ENCODE results near the gene AP1S2.

AP1S2 gene

DNA sequence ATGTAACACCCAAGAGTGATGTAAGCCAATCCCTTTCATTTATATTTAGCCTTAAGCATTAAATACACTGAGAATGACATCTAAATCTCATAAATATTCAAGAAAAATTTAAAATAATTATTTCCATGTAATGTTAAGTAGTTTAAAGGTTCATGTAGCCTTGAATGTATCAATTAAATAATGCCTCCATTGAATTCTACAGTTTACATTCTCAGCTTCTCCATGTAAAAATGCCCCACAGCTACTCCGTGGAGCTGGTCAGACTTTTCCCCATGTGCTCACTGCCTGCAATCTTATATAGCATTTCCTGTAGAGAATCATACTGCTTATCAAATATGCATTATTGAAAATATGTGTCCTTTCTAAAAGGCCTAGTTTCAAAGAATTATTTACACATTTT lies 25.4 kb downstream of the AP1S2 start:
- Histone ChIP-seq H3K14ac (ENCODE audit: low read length) (no peak overlapping the region), H4K8ac (ENCODE audit: low read depth, low read length) (no peak overlapping the region), H3K4me3 (ENCODE audit: low read depth, low read length) (no peak overlapping the region), H3K36me3 (ENCODE audit: control insufficient read depth in 1 of 2, insufficient read depth in 2 of 2, low read length in 2 of 2) (no peaks in the 10 kb centered on the region), H3K9me3 (ENCODE audit: insufficient read depth, low read depth, low read length) (no peaks in the 10 kb centered on the region), H3K4me1 (ENCODE audit: control insufficient read depth in 1 of 2, insufficient read depth in 2 of 2, low read length in 2 of 2) (no peaks in the 10 kb centered on the region), H2AFZ (ENCODE audit: insufficient read depth, low read length, poor library complexity) (no peak overlapping the region), H3K27me3 (ENCODE audit: insufficient read depth, low read length) (no peaks in the 10 kb centered on the region), H2BK5ac (ENCODE audit: low read depth, low read length, poor library complexity) (no peak overlapping the region), H3K23ac (ENCODE audit: low read length) (no peak overlapping the region), H3K9ac (ENCODE audit: low read length) (no peak overlapping the region), H4K91ac (ENCODE audit: low read depth, low read length) (no peak overlapping the region), H3K27ac (ENCODE audit: low read depth, low read length) (no peak overlapping the region), H3K18ac (ENCODE audit: low read length) (no peak overlapping the region), H2BK12ac (ENCODE audit: low read length) (no peak overlapping the region), H4K12ac (ENCODE audit: low read depth, low read length) (no peak overlapping the region), H2AK5ac (ENCODE audit: low read length) (no peak overlapping the region), H3K79me1 (ENCODE audit: low read length) (no peaks in the 10 kb centered on the region), H3K79me2 (ENCODE audit: control insufficient read depth, insufficient read depth, low read length, poor library complexity) (no peaks in the 10 kb centered on the region), H3K4ac (ENCODE audit: low read depth, low read length) (no peak overlapping the region), H3K4me2 (ENCODE audit: low read length) (no peak overlapping the region), H2BK120ac (ENCODE audit: insufficient read depth, low read length, poor library complexity) (no peak overlapping the region)
- no CpG with 5 or more reads among the region's 1 CpG for WGBS (ENCODE audit: extremely low coverage, insufficient coverage, insufficient read length)
- DNase-seq: no peak

DNA sequence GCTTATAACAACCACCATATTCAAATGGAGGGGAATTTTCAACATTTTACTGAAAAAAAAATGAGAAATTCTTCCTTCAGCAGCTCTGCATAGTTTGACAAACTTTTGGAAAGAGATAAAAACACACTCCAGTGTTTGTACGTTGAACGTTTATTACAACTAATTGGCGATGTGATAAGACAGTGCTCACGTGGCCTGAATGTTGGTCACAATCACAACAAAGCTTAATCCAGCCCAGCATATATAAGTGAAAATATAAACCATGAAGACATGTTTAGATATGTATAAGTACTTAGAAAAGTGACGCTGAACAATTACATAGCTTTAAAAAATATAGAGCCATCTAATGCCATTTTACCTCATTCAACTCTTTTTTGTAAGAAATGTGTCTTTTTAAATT lies 28.7 kb downstream of the AP1S2 start:
- no peak overlapping the region for H3K4me2 ChIP-seq (ENCODE audit: low read length)
- H4K8ac ChIP-seq (ENCODE audit: low read depth, low read length): no peak overlapping the region
- H3K14ac ChIP-seq (ENCODE audit: low read length): no peak overlapping the region
- H3K23ac ChIP-seq (ENCODE audit: low read length): no peak overlapping the region
- no peak overlapping the region for H2BK5ac ChIP-seq (ENCODE audit: low read depth, low read length, poor library complexity)
- H4K12ac ChIP-seq (ENCODE audit: low read depth, low read length): no peak overlapping the region
- H3K4ac ChIP-seq (ENCODE audit: low read depth, low read length): no peak overlapping the region
- no peaks in the 10 kb centered on the region for H3K79me2 ChIP-seq (ENCODE audit: control insufficient read depth, insufficient read depth, low read length, poor library complexity)
- H3K4me3 ChIP-seq (ENCODE audit: low read depth, low read length): no peak overlapping the region
- H3K27me3 ChIP-seq (ENCODE audit: insufficient read depth, low read length): no peaks in the 10 kb centered on the region
- WGBS (ENCODE audit: extremely low coverage, insufficient coverage, insufficient read length): no CpG with 5 or more reads among the region's 5 CpGs
- DNase-seq: no peak
- no peak overlapping the region for H4K91ac ChIP-seq (ENCODE audit: low read depth, low read length)
- H3K4me1 ChIP-seq (ENCODE audit: control insufficient read depth in 1 of 2, insufficient read depth in 2 of 2, low read length in 2 of 2): no peaks in the 10 kb centered on the region
- no peak overlapping the region for H2BK120ac ChIP-seq (ENCODE audit: insufficient read depth, low read length, poor library complexity)
- no peak overlapping the region for H2BK12ac ChIP-seq (ENCODE audit: low read length)
- H3K9ac ChIP-seq (ENCODE audit: low read length): no peak overlapping the region
- no peak overlapping the region for H2AK5ac ChIP-seq (ENCODE audit: low read length)
- peaks cover 4 to 6% of the 10 kb centered on the region in 2 experiments for H3K36me3 ChIP-seq (ENCODE audit: control insufficient read depth in 1 of 2, insufficient read depth in 2 of 2, low read length in 2 of 2)
- no peak overlapping the region for H2AFZ ChIP-seq (ENCODE audit: insufficient read depth, low read length, poor library complexity)
- H3K79me1 ChIP-seq (ENCODE audit: low read length): no peaks in the 10 kb centered on the region
- H3K9me3 ChIP-seq (ENCODE audit: insufficient read depth, low read depth, low read length): no peaks in the 10 kb centered on the region
- H3K18ac ChIP-seq (ENCODE audit: low read length): no peak overlapping the region
- no peak overlapping the region for H3K27ac ChIP-seq (ENCODE audit: low read depth, low read length)

DNA sequence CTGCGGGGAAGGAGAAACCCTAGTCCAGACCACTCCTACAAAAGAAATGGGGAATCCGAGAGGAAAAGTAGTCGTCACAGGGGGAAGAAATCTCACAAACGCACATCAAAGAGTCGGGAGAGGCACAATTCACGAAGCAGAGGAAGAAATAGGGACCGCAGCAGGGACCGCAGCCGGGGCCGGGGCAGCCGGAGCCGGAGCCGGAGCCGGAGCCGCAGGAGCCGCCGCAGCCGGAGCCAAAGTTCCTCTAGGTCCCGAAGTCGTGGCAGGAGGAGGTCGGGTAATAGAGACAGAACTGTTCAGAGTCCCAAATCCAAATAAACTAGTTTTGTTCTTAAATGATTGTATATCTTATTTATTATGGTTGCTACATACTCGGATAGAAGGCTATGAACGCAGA lies 31.7 kb downstream of the AP1S2 start:
- H3K4me2 ChIP-seq (ENCODE audit: low read length): no peak overlapping the region
- no peak overlapping the region for H2AK5ac ChIP-seq (ENCODE audit: low read length)
- H3K4me1 ChIP-seq (ENCODE audit: control insufficient read depth in 1 of 2, insufficient read depth in 2 of 2, low read length in 2 of 2): no peaks in the 10 kb centered on the region
- H3K79me2 ChIP-seq (ENCODE audit: control insufficient read depth, insufficient read depth, low read length, poor library complexity): no peaks in the 10 kb centered on the region
- no peak overlapping the region for H3K23ac ChIP-seq (ENCODE audit: low read length)
- H4K91ac ChIP-seq (ENCODE audit: low read depth, low read length): no peak overlapping the region
- H3K27me3 ChIP-seq (ENCODE audit: insufficient read depth, low read length): no peaks in the 10 kb centered on the region
- H3K18ac ChIP-seq (ENCODE audit: low read length): no peak overlapping the region
- H3K27ac ChIP-seq (ENCODE audit: low read depth, low read length): no peak overlapping the region
- H2BK120ac ChIP-seq (ENCODE audit: insufficient read depth, low read length, poor library complexity): no peak overlapping the region
- DNase-seq: no peak
- WGBS (ENCODE audit: extremely low coverage, insufficient coverage, insufficient read length): no CpG with 5 or more reads among the region's 23 CpGs
- H3K36me3 ChIP-seq (ENCODE audit: control insufficient read depth in 1 of 2, insufficient read depth in 2 of 2, low read length in 2 of 2): peaks cover 6% of the 10 kb centered on the region in 2 experiments
- H3K9me3 ChIP-seq (ENCODE audit: insufficient read depth, low read depth, low read length): no peaks in the 10 kb centered on the region
- no peak overlapping the region for H3K14ac ChIP-seq (ENCODE audit: low read length)
- no peak overlapping the region for H2AFZ ChIP-seq (ENCODE audit: insufficient read depth, low read length, poor library complexity)
- no peak overlapping the region for H3K4me3 ChIP-seq (ENCODE audit: low read depth, low read length)
- H3K4ac ChIP-seq (ENCODE audit: low read depth, low read length): no peak overlapping the region
- H2BK5ac ChIP-seq (ENCODE audit: low read depth, low read length, poor library complexity): no peak overlapping the region
- no peak overlapping the region for H4K8ac ChIP-seq (ENCODE audit: low read depth, low read length)
- H4K12ac ChIP-seq (ENCODE audit: low read depth, low read length): no peak overlapping the region
- H3K9ac ChIP-seq (ENCODE audit: low read length): no peak overlapping the region
- H2BK12ac ChIP-seq (ENCODE audit: low read length): no peak overlapping the region
- no peaks in the 10 kb centered on the region for H3K79me1 ChIP-seq (ENCODE audit: low read length)

DNA sequence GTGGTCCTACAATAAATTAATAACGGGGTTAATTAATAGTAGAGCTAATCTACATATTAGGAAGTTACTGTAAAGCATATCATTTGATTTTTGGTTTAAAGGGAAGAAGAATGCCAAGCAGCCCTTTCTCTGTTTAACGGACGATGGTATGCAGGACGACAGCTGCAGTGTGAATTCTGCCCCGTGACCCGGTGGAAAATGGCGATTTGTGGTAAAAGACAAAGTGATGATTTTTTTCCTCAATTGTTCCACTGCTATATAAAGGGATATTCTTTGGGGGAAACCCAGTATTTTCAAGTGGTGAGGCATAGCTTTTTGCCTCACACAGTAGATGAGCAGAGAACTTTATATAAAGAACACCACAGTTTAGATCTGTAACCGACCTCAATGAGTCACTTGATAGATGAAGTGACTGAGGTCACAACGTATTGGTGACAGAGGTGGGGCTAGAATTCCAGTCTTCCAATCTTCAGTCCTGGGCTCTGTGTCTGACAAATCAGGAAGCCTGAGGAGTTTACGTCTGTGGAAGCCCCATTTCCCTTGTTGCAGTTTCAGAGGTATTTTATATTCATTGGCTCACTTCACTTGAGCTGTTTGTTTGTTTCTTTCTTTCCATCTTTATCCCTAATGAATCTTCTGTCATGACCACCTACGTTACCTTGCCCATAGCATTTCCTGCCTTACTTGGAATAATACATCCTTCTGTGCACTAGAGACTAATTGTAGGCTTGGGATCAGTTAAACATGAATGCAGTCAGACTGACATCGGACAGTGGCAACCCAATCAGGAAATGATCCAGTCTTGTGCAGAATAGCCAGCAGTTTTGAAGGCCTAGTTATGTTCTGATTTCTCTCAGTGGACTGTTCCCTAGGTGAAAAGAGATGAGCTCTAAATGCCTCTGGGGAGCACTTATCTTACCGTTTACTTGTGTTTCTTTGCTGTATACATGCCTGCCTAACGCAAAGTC lies 34.2 kb downstream of the AP1S2 start:
- no peaks in the 10 kb centered on the region for H3K4me1 ChIP-seq (ENCODE audit: control insufficient read depth in 1 of 2, insufficient read depth in 2 of 2, low read length in 2 of 2)
- no peak overlapping the region for H3K18ac ChIP-seq (ENCODE audit: low read length)
- DNase-seq: no peak
- H3K9me3 ChIP-seq (ENCODE audit: insufficient read depth, low read depth, low read length): no peaks in the 10 kb centered on the region
- no peak overlapping the region for H4K8ac ChIP-seq (ENCODE audit: low read depth, low read length)
- no peak overlapping the region for H2BK5ac ChIP-seq (ENCODE audit: low read depth, low read length, poor library complexity)
- H2BK120ac ChIP-seq (ENCODE audit: insufficient read depth, low read length, poor library complexity): no peak overlapping the region
- no peak overlapping the region for H2AK5ac ChIP-seq (ENCODE audit: low read length)
- H3K4ac ChIP-seq (ENCODE audit: low read depth, low read length): no peak overlapping the region
- no peaks in the 10 kb centered on the region for H3K27me3 ChIP-seq (ENCODE audit: insufficient read depth, low read length)
- H2BK12ac ChIP-seq (ENCODE audit: low read length): no peak overlapping the region
- peaks cover 6% of the 10 kb centered on the region in 2 experiments for H3K36me3 ChIP-seq (ENCODE audit: control insufficient read depth in 1 of 2, insufficient read depth in 2 of 2, low read length in 2 of 2)
- WGBS (ENCODE audit: extremely low coverage, insufficient coverage, insufficient read length): no CpG with 5 or more reads among the region's 14 CpGs
- no peak overlapping the region for H3K4me2 ChIP-seq (ENCODE audit: low read length)
- H4K12ac ChIP-seq (ENCODE audit: low read depth, low read length): no peak overlapping the region
- H3K4me3 ChIP-seq (ENCODE audit: low read depth, low read length): no peak overlapping the region
- H2AFZ ChIP-seq (ENCODE audit: insufficient read depth, low read length, poor library complexity): no peak overlapping the region
- H3K79me2 ChIP-seq (ENCODE audit: control insufficient read depth, insufficient read depth, low read length, poor library complexity): no peaks in the 10 kb centered on the region
- no peak overlapping the region for H3K27ac ChIP-seq (ENCODE audit: low read depth, low read length)
- no peaks in the 10 kb centered on the region for H3K79me1 ChIP-seq (ENCODE audit: low read length)
- H4K91ac ChIP-seq (ENCODE audit: low read depth, low read length): no peak overlapping the region
- no peak overlapping the region for H3K9ac ChIP-seq (ENCODE audit: low read length)
- H3K14ac ChIP-seq (ENCODE audit: low read length): no peak overlapping the region
- no peak overlapping the region for H3K23ac ChIP-seq (ENCODE audit: low read length)

Data from trophoblast cell (in vitro differentiated cells and primary cell).